ENCODE results near the gene PHTF2. TPM values are rescaled to one million over a fixed set of nuclear protein-coding genes. Genes with fewer than 3 reads are reported as not detected.

PHTF2 gene
- total RNA-seq, 1 donor from 2014 or later = 38.6 TPM

GRCh38 chr7:77846317-77847092, 47.9 kb downstream of the PHTF2 start:
- no peaks in the 10 kb centered on the region for H3K79me2 ChIP-seq (ENCODE audit: low read depth)
- H3K27ac ChIP-seq = no peak overlapping the region
- H3K9ac ChIP-seq = no peak overlapping the region
- TF ChIP-seq, protein P1, sequence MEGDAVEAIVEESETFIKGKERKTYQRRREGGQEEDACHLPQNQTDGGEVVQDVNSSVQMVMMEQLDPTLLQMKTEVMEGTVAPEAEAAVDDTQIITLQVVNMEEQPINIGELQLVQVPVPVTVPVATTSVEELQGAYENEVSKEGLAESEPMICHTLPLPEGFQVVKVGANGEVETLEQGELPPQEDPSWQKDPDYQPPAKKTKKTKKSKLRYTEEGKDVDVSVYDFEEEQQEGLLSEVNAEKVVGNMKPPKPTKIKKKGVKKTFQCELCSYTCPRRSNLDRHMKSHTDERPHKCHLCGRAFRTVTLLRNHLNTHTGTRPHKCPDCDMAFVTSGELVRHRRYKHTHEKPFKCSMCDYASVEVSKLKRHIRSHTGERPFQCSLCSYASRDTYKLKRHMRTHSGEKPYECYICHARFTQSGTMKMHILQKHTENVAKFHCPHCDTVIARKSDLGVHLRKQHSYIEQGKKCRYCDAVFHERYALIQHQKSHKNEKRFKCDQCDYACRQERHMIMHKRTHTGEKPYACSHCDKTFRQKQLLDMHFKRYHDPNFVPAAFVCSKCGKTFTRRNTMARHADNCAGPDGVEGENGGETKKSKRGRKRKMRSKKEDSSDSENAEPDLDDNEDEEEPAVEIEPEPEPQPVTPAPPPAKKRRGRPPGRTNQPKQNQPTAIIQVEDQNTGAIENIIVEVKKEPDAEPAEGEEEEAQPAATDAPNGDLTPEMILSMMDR (IDR thresholded peaks at IDR 0.05) = no peak
- TF ChIP-seq EZH2 (IDR thresholded peaks at IDR 0.05) = no peak
- TF ChIP-seq EZH2phosphoT487 (IDR thresholded peaks at IDR 0.05) = no peak
- peaks cover 10% of the 10 kb centered on the region for H3K36me3 Mint-ChIP-seq
- H3K9me3 ChIP-seq (ENCODE audit: low read depth) = no peaks in the 10 kb centered on the region
- H4K20me1 ChIP-seq (ENCODE audit: low read depth) = no peaks in the 10 kb centered on the region
- no peak overlapping the region for H3K4me2 ChIP-seq
- H3F3A ChIP-seq (ENCODE audit: low read depth) = no peaks in the 10 kb centered on the region
- H3K4me3 ChIP-seq = no peak overlapping the region
- H3K4me3 Mint-ChIP-seq = no peak overlapping the region
- H3K9me3 Mint-ChIP-seq = no peaks in the 10 kb centered on the region
- no peaks in the 10 kb centered on the region for H3K4me1 Mint-ChIP-seq
- no peaks in the 10 kb centered on the region for H3K27me3 Mint-ChIP-seq (ENCODE audit: insufficient read depth, low read depth)
- H3K27ac Mint-ChIP-seq = no peak overlapping the region
- H2AFZ ChIP-seq (replicated peaks) = no peak overlapping the region
- no peak for DNase-seq (ENCODE audit: low spot score)
- no peaks in the 10 kb centered on the region for H3K36me3 ChIP-seq
- no peaks in the 10 kb centered on the region for H3K4me1 ChIP-seq
- no peaks in the 10 kb centered on the region for H3K27me3 ChIP-seq

DNA sequence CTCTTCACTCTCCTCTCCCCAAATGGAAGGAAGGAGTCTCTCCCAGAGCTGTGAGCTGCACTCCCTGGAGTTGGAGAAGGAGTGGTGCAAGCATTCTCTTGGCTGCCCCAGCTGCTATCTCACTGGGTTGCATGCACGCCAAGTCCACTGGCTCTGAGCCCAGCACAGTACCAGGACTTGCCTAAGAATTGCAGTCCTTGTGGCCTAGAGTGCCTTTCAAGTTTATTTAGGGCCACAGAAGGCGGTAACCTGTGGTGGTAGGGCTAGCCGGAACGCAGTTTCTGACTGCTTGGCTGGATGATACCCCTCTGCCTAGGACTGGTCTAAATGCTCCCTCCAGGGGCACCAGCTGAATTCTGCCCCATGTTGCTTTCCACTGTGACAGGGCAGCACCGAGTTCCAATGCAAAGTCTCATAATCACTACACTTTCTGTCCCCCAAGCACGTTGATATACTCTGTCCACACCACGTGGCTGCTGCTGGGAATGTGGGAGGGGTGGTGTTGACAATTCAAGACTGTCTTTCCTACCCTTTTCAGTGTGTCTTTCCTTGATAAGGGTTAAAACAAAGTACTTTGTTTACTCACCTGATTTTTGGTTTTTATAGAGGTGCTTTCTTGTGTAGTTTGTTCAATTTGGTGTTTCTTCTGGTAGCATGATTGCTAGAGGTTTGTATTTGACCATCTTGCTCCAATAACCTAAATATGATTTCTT, 57.0 kb downstream of the PHTF2 start:
- H3K27me3 Mint-ChIP-seq (ENCODE audit: insufficient read depth, low read depth) = no peaks in the 10 kb centered on the region
- H3K4me3 Mint-ChIP-seq = no peak overlapping the region
- Histone ChIP-seq H3K4me2 (no peak overlapping the region), H3K36me3 (no peaks in the 10 kb centered on the region), H3K9ac (no peak overlapping the region), H3K27me3 (no peaks in the 10 kb centered on the region), H3K4me3 (no peak overlapping the region), H4K20me1 (ENCODE audit: low read depth) (no peaks in the 10 kb centered on the region), H3K9me3 (ENCODE audit: low read depth) (no peaks in the 10 kb centered on the region), H3K4me1 (peaks cover 9% of the 10 kb centered on the region), H3F3A (ENCODE audit: low read depth) (no peaks in the 10 kb centered on the region), H2AFZ (replicated peaks) (no peak overlapping the region), H3K79me2 (ENCODE audit: low read depth) (peaks cover 5% of the 10 kb centered on the region), H3K27ac (no peak overlapping the region)
- H3K36me3 Mint-ChIP-seq = peaks cover 5% of the 10 kb centered on the region
- no peak for TF ChIP-seq EZH2phosphoT487 (IDR thresholded peaks at IDR 0.05)
- TF ChIP-seq EZH2 (IDR thresholded peaks at IDR 0.05) = no peak
- TF ChIP-seq, protein P1 (IDR thresholded peaks at IDR 0.05) = no peak
- no peaks in the 10 kb centered on the region for H3K4me1 Mint-ChIP-seq
- H3K9me3 Mint-ChIP-seq = no peaks in the 10 kb centered on the region
- no peak overlapping the region for H3K27ac Mint-ChIP-seq
- DNase-seq (ENCODE audit: low spot score) = no peak

DNA sequence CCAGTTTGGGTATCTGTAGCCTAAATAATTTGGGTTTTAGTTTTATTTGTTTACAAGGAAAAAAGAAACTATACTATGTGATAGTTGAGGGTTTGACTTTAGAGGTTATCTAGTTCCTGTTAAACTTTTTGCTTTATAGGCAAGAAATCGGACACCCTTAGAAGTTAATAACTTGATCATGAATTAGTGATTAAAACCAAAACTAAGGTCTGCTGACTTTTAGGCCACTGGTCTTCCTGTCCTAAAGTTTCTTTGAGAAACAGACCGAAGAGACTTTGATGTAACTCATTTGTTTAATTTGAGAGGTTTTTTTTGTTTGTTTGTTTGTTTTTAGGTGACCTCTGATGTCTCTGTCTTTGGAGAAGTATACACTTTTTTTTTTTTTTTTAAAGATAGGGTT, 59.7 kb downstream of the PHTF2 start:
- no peak overlapping the region for H3K27ac Mint-ChIP-seq
- DNase-seq (ENCODE audit: low spot score) = no peak
- H3K79me2 ChIP-seq (ENCODE audit: low read depth) = no peaks in the 10 kb centered on the region
- H3K27me3 Mint-ChIP-seq (ENCODE audit: insufficient read depth, low read depth) = no peaks in the 10 kb centered on the region
- H3K36me3 Mint-ChIP-seq = peaks cover 2% of the 10 kb centered on the region
- no peak overlapping the region for H3K4me2 ChIP-seq
- no peak overlapping the region for H3K9ac ChIP-seq
- H3K27me3 ChIP-seq = no peaks in the 10 kb centered on the region
- H3K4me1 ChIP-seq = peaks cover 9% of the 10 kb centered on the region
- H3K4me1 Mint-ChIP-seq = no peaks in the 10 kb centered on the region
- no peak overlapping the region for H3K4me3 Mint-ChIP-seq
- no peaks in the 10 kb centered on the region for H3K9me3 ChIP-seq (ENCODE audit: low read depth)
- no peak for TF ChIP-seq EZH2 (IDR thresholded peaks at IDR 0.05)
- no peak for TF ChIP-seq EZH2phosphoT487 (IDR thresholded peaks at IDR 0.05)
- TF ChIP-seq, protein P1 (IDR thresholded peaks at IDR 0.05) = no peak
- H2AFZ ChIP-seq (replicated peaks) = no peak overlapping the region
- no peaks in the 10 kb centered on the region for H3K36me3 ChIP-seq
- no peaks in the 10 kb centered on the region for H3F3A ChIP-seq (ENCODE audit: low read depth)
- no peak overlapping the region for H3K27ac ChIP-seq
- H3K4me3 ChIP-seq = no peak overlapping the region
- H4K20me1 ChIP-seq (ENCODE audit: low read depth) = no peaks in the 10 kb centered on the region
- no peaks in the 10 kb centered on the region for H3K9me3 Mint-ChIP-seq
